Neural cell (in vitro differentiated cells): ENCODE results near the gene PFKFB1. TPM values are rescaled to one million over a fixed set of nuclear protein-coding genes. Genes with fewer than 3 reads are reported as not detected.

Source experiments
- H2AFZ ChIP-seq: fragments of 200-600, 300-800 bp; sonication (generic), shearing (Covaris generic); 2 replicates; pipeline ENCODE4 v1.6.0; 2014; ENCODE audit warnings: low read depth, mild to moderate bottlenecking, antibody characterized with exemption, low read length, moderate library complexity
- H3F3A ChIP-seq: fragments of 200-600 bp; shearing (Covaris generic); 2 replicates; pipeline ENCODE4 v1.6.1; 2016; ENCODE audit warnings: mild to moderate bottlenecking, moderate library complexity, mixed read lengths, antibody characterized with exemption, low read length; ENCODE audit not compliant: insufficient read depth, poor library complexity, severe bottlenecking
- H3K27ac ChIP-seq: fragments of 200-600, 300-800 bp; sonication (generic), shearing (Covaris generic); 2 replicates; pipeline ENCODE4 v1.5.1; 2014; ENCODE audit warnings: mild to moderate bottlenecking, low read length, moderate library complexity
- H3K27me3 ChIP-seq: fragments of 300-800, 200-600 bp; sonication (generic), shearing (Covaris generic); 2 replicates; pipeline ENCODE4 v1.6.0; 2014; ENCODE audit warnings: mild to moderate bottlenecking, low read depth, low read length, moderate library complexity; ENCODE audit not compliant: insufficient read depth
- H3K36me3 ChIP-seq: fragments of 300-800, 200-600 bp; sonication (generic), shearing (Covaris generic); 2 replicates; pipeline ENCODE4 v1.5.1; 2014; ENCODE audit warnings: mild to moderate bottlenecking, antibody characterized with exemption, low read length, moderate library complexity; ENCODE audit not compliant: insufficient read depth
- H3K4me2 ChIP-seq: fragments of 300-800, 200-600 bp; sonication (generic), shearing (Covaris generic); 2 replicates; pipeline ENCODE4 v1.6.0; 2014; ENCODE audit warnings: mild to moderate bottlenecking, low read length
- H3K4me3 ChIP-seq: fragments of 300-800, 200-600 bp; sonication (generic), shearing (Covaris generic); 2 replicates; pipeline ENCODE4 v1.5.1; 2014; ENCODE audit warnings: mild to moderate bottlenecking, low read length, moderate library complexity
- H3K79me2 ChIP-seq: fragments of 200-600 bp; shearing (Covaris generic); replicated peaks from 2 replicates; pipeline ENCODE4 v1.6.0; 2014; ENCODE audit warnings: mild to moderate bottlenecking, low read length, moderate library complexity; ENCODE audit not compliant: insufficient read depth
- H3K9ac ChIP-seq: fragments of 300-800, 200-600 bp; sonication (generic), shearing (Covaris generic); 2 replicates; pipeline ENCODE4 v1.6.1; 2016; ENCODE audit warnings: mild to moderate bottlenecking, low read length, mixed read lengths
- H3K9me2 ChIP-seq: fragments of 200-600 bp; shearing (Covaris generic); 2 replicates; pipeline ENCODE4 v1.6.1; 2016; ENCODE audit warnings: mild to moderate bottlenecking, low read length, mixed read lengths; ENCODE audit not compliant: insufficient read depth
- H3K9me3 ChIP-seq: fragments of 200-600, 300-800 bp; sonication (generic), shearing (Covaris generic); 2 replicates; pipeline ENCODE4 v1.6.1; 2016; ENCODE audit warnings: mild to moderate bottlenecking, mixed run types, low read length, moderate library complexity, mixed read lengths
- H4K20me1 ChIP-seq: fragments of 200-600 bp; shearing (Covaris generic); 2 replicates; pipeline ENCODE4 v1.6.1; 2016; ENCODE audit warnings: mild to moderate bottlenecking, mixed run types; ENCODE audit not compliant: insufficient read depth
- CTCF ChIP-seq: fragments of 450-650 bp; IDR thresholded peaks from 2 replicates; pipeline ENCODE4 v1.5.1; 2014; ENCODE audit warnings: antibody characterized with exemption, mild to moderate bottlenecking, moderate library complexity; ENCODE audit not compliant: poor library complexity, severe bottlenecking
- EP300 ChIP-seq: fragments of 450-650 bp; conservative IDR thresholded peaks from 2 replicates; pipeline ENCODE4 v1.6.1; 2014; ENCODE audit warnings: antibody characterized with exemption, mild to moderate bottlenecking, moderate library complexity; ENCODE audit not compliant: poor library complexity, severe bottlenecking
- EZH2 ChIP-seq: fragments of 200-600, 300-800 bp; shearing (Covaris generic), sonication (generic); IDR thresholded peaks from 2 replicates; pipeline ENCODE4 v1.6.1; 2014; ENCODE audit warnings: antibody characterized with exemption, low read length, borderline replicate concordance, mild to moderate bottlenecking; ENCODE audit not compliant: insufficient read depth, poor library complexity, severe bottlenecking
- MXI1 ChIP-seq: fragments of 450-650 bp; conservative IDR thresholded peaks from 2 replicates; pipeline ENCODE4 v1.6.1; 2014; ENCODE audit warnings: antibody characterized with exemption, mild to moderate bottlenecking; ENCODE audit not compliant: poor library complexity, severe bottlenecking
- POLR2AphosphoS5 ChIP-seq: IDR thresholded peaks from 2 replicates; pipeline ENCODE4 v1.6.1; 2012
- RAD21 ChIP-seq: fragments of 450-650 bp; conservative IDR thresholded peaks from 2 replicates; pipeline ENCODE4 v1.6.1; 2014; ENCODE audit warnings: antibody characterized with exemption, mild to moderate bottlenecking, moderate library complexity
- REST ChIP-seq: IDR thresholded peaks from 2 replicates; pipeline ENCODE4 v1.6.1; 2012; ENCODE audit warnings: borderline replicate concordance
- SMC3 ChIP-seq: fragments of 450-650 bp; conservative IDR thresholded peaks from 2 replicates; pipeline ENCODE4 v1.6.1; 2014; ENCODE audit warnings: antibody characterized with exemption, mild to moderate bottlenecking, moderate library complexity; ENCODE audit not compliant: poor library complexity
- TAF1 ChIP-seq: IDR thresholded peaks from 2 replicates; pipeline ENCODE4 v1.6.1; 2012; ENCODE audit warnings: low read depth
- polyA plus RNA-seq: library from polyadenylated mRNA; depleted of rRNA; stranded (reverse); fragments of >200 nt; gene quantifications from 2 replicates; pipeline ENCODE4 v1.2.3, GENCODE V29; 2014

The PFKFB1 gene
- polyA plus RNA-seq, 1 donor from 2014 or later = 0.51 TPM

- Histone ChIP-seq H3K36me3 (no peaks in the 10 kb centered on the region), H3K27ac (no peak overlapping the region), H3F3A (no peaks in the 10 kb centered on the region), H3K27me3 (no peaks in the 10 kb centered on the region), H3K9ac (no peak overlapping the region), H3K79me2 (no peaks in the 10 kb centered on the region), H4K20me1 (no peaks in the 10 kb centered on the region), H2AFZ (no peak overlapping the region), H3K4me3 (no peak overlapping the region), H3K9me2 (no peaks in the 10 kb centered on the region), H3K9me3 (no peaks in the 10 kb centered on the region), H3K4me2 (no peak overlapping the region)
- TF ChIP-seq REST (no peak), EZH2 (no peak), MXI1 (no peak), EP300 (no peak), RAD21 (no peak), POLR2AphosphoS5 (no peak), CTCF (no peak)
Observed at GRCh38 chrX:54978448-54978847, 15.5 kb downstream of the PFKFB1 start.

- no peaks in the 10 kb centered on the region for H3K27me3 ChIP-seq
- no peak overlapping the region for H3K4me3 ChIP-seq
Observed at GRCh38 chrX:54977387-54977786, 16.6 kb downstream of the PFKFB1 start.

More at GRCh38 chrX:54977387-54977786, 16.6 kb downstream of the PFKFB1 start:
- H3F3A ChIP-seq = no peaks in the 10 kb centered on the region
- H3K9ac ChIP-seq = no peak overlapping the region
- H3K79me2 ChIP-seq = no peaks in the 10 kb centered on the region
- H3K36me3 ChIP-seq = no peaks in the 10 kb centered on the region
- H3K27ac ChIP-seq = no peak overlapping the region
- no peak overlapping the region for H2AFZ ChIP-seq
- no peaks in the 10 kb centered on the region for H4K20me1 ChIP-seq
- H3K9me3 ChIP-seq = no peaks in the 10 kb centered on the region
- no peaks in the 10 kb centered on the region for H3K9me2 ChIP-seq
- TF ChIP-seq EP300 (no peak), SMC3 (no peak), POLR2AphosphoS5 (no peak), MXI1 (no peak), REST (no peak), TAF1 (no peak)
- H3K4me2 ChIP-seq = no peak overlapping the region
